NCI-H1105 treated with DMSO at 0.1 percent for 48 hours (cell line): ENCODE data around the gene PTPRN2.
"Not testable (repeated sequence)": the region's sequence is repeated elsewhere in the genome, so short reads cannot be mapped to it uniquely, and the experiment has no call there.

ENCODE experiments used
- DNase-seq: peaks from one replicate; lab custom pipeline; 2025; lab: John Stamatoyannopoulos, UW

The PTPRN2 gene

GRCh38 chr7:158229945-158230344 is 357.7 kb downstream of the PTPRN2 start:
- DNase-seq, result no peak

GRCh38 chr7:158228986-158229385 is 358.6 kb downstream of the PTPRN2 start:
- DNase-seq, result peak; percentile 27

DNA sequence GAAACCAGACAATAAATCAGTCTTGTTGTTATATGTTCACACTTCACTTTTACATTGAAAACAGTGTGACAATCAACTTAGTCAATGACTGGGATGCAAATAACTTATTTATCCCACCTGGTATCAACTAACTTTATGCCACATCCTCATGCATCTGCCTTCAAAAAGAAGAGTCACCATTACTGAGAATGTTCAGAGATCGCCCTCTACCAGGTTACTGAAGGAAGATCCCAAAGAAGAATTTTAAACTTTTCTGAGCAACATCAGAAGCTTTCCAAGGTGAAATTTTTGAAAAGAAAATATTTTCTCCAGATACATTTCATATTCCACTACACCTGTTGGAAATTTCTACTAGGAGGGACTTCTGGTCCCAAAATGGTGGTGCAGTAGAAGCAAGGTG is 359.5 kb downstream of the PTPRN2 start:
- DNase-seq, result no peak

DNA sequence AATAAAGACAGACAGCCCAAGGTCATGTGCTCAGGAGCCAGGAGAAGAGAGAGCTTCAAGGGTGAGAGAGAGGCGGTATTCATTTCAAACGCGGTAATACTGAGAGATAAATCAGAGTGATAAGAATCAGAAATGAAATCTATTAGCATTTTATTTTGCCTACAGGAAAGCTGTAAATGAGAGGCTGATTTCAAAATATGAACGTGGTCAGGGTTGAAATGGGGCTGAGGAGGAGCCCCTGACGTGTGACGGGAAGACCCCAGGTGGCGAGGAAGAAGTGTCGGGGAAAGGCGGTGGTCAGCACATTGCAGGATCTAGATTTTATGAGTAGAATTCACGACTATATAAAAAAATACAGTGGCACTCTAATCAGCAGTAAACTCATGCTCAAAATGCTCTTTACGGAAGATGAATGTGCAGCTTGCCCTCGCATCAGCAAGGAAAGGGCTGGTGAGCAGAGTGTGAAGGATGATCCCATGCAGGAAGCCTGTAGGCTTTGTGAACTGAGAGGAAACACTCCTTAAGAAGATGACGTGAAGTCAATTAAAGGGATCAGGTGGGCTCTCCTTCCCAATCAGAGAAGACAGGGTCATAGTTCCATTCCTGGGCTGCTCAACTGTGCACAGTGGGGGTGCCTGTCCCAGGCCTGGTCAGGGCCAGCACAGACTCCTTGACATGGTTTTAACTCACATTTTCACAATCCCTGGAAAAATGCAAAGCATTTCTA is 360.2 kb downstream of the PTPRN2 start:
- DNase-seq, result no peak

GRCh38 chr7:158216198-158216597 is 371.4 kb downstream of the PTPRN2 start:
- DNase-seq, result no peak

GRCh38 chr7:158209435-158209834 is 378.2 kb downstream of the PTPRN2 start:
- DNase-seq, result no peak

DNA sequence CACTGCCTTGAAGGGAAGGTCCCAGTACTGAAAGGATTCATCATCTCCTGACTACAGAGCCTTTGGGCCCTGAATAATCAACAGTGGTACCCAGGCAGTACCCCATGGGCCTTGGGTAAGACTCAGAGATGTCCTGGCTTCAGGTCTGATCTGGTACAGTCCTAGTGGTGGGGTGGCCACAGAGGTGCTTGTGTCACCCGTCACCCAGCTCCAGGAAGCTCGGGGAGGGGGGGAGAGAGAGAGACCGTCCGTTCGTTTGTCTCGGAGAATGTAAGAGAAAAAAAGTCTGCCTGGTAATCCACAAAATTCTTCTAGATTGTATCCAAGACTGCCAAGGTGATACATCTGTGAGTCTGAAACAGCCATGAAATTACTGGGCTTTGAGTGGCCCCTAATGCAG is 381.3 kb downstream of the PTPRN2 start:
- no peak for DNase-seq

- no peak for DNase-seq
Measured at GRCh38 chr7:158204453-158204852, 383.2 kb downstream of the PTPRN2 start.

DNA sequence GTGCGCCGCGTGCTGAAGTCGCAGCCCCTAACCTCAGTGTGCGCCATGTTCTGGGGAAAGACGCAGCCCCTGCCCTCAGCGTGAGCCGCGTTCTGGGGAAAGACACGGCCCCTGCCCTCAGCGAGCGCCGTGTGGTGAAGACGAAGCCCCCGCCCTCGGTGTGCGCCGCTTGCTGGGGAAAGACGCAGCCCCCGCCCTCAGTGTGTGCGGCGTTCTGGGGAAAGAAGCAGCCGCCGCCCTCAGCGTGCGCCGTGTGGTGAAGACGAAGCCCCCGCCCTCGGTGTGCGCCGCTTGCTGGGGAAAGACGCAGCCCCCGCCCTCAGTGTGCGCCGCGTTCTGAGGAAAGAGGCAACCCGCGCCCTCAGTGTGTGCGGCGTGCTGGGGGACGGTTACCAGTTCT is 383.7 kb downstream of the PTPRN2 start:
- not testable (repeated sequence) for DNase-seq

- DNase-seq, result no peak
Measured at GRCh38 chr7:158194365-158194900, 393.2 kb downstream of the PTPRN2 start.

- DNase-seq, result no peak
Measured at GRCh38 chr7:158193446-158193845, 394.2 kb downstream of the PTPRN2 start.

- no peak for DNase-seq
Measured at GRCh38 chr7:158192956-158193355, 394.7 kb downstream of the PTPRN2 start.

DNA sequence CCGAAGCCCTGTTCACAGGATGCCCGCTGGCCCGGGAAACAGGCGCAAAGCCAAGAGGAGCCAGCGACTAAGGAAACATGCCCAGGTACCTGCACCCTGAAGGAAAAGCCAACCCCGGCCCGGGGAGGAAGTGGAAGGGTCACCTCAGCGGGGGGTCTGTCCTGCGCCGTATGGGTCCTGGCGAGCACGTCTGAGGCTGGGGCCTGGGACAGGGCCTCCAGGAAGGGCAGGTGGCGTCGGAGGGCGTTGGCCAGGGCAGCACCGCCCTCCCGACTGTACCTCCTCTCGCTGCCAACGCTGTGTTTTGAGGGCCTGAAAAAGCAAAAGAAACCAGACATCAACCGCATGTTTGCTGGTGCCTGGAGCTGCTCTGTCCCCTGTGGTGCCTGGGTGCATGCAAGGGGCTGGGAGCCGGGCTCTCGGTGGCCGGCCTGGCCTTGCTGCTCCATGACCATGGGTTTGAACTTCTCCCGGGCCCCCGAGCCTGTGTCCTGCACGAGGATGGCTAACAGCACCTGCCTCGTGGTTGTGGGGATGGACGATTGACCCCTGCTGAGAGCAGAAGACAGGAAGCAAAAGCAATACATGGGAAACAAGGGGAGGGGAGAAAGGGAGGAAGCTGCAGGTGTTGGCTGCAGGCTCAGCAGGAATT is 395.3 kb downstream of the PTPRN2 start:
- DNase-seq, result no peak

DNA sequence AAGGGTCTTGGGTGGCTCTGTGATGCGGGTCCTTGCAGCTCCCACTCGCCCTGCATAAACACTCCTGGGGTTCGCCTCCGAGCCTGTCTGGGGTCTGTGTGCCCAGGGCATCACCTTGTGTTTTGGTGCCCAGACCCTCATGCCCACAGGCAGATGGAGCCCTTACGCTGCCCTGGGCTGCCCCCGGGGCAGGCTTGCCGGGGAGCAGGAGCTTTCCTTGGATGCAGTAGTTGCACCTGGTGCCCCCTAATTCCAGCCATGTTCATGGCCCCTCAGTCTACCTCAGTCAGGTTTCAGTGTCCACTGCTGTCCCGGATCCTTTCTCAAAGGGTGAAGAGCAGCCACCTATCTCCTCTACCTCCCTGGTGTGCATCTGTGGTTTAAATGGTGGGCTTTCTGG is 396.0 kb downstream of the PTPRN2 start:
- no peak for DNase-seq

DNA sequence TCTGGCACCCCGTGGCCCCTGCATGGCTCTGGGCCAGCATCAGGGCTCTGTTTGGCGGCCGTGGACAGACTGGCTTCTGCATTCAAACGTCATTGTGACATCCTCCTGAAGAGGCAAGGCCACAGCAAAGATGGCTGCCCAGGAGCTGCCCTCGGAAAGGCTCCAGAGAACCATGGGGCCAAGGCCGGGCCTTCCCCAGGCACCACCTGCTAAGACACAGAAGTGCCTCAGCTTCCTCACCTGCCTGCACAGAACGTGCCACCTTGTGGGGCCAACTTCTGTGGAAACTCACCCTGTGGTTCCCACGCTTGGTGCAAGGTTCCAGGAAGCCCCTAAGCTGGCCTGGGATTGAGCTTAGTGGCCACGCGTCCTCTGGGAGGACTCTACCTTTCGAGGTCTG is 396.9 kb downstream of the PTPRN2 start:
- DNase-seq, result no peak

GRCh38 chr7:158188676-158189075 is 398.9 kb downstream of the PTPRN2 start:
- no peak for DNase-seq

DNA sequence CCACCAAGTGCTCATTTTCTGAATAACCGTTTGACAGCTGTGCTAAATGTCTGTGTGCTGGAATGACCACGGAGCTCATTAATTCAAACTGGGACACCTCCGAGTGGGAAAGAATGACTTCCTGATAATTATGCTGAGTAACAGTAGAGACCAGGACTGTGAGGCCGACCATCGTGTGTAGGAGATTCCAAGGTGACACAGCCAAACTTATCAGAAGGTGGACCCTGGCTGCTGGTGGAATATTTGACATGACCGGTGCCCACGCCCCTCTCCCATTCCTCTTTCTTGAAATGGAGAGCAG is 400.0 kb downstream of the PTPRN2 start:
- no peak for DNase-seq

GRCh38 chr7:158186864-158187693 is 400.5 kb downstream of the PTPRN2 start:
- DNase-seq, result no peak

- DNase-seq, result no peak
Measured at GRCh38 chr7:158186406-158186805, 401.2 kb downstream of the PTPRN2 start.

DNA sequence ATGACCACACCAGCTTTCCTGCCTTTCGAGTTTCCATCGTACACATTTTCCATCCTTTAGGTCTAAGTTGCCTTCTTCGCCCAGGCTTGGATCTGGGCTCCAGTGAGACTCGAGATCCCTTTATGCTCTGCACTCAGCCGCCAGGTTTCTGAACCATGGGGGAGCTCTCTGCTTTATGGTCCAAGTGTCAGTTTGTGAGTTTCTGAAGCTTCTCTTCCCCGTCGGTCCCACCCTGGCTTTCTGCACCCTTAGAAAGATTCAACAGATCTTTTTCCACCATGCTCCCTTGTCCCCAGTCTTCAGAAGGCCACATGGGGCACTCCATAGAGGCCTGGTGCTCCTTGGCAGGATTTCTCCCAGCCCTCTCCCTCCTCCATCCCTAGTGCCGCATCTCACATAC is 402.0 kb downstream of the PTPRN2 start:
- no peak for DNase-seq

DNA sequence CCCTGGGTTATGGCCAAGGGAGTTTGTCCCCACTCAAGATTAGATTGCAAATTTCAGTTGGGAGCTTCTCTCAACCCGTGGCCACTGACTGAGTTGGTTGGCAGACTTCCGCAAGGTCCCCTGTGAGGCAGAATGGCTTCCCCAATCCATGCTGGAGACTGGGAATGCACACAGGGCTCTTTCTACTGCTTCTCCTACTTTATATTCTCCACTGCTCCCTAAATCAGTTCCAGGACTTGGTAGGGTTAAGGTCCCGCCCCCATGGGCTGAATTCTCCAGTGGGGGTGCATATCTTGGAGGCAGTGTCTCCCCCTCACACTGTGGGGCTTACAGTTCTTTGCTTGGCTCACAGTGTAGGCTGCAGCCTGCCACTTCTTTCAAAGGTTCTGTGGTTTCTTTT is 404.2 kb downstream of the PTPRN2 start:
- DNase-seq, result no peak

GRCh38 chr7:158176561-158177173 is 411.0 kb downstream of the PTPRN2 start:
- DNase-seq, result no peak
